HCT116 (cell line): ENCODE results near the gene PRR3. TPM values are rescaled to one million over a fixed set of nuclear protein-coding genes. Genes with fewer than 3 reads are reported as not detected.

Source experiments
- ATAC-seq: fragments of 200-7000 bp; cut with Tn5 transposase; 2 replicates; pipeline ENCODE4 v1.9.1; 2020; ENCODE audit warnings: mild to moderate bottlenecking, moderate library complexity
- BruUV-seq: library from RNA; stranded (reverse); fragments of 400-500 nt; replicated peaks from 2 replicates; lab custom pipeline; 2021; lab: Mats Ljungman, UMichigan
- CTCF ChIA-PET: fragments of 300-600 bp; sonication (Branson Sonifier 250); formaldehyde crosslinking; loops from one replicate; lab custom pipeline; 2021; ENCODE audit warnings: antibody characterized with exemption; lab: Charles Lee
- POLR2A ChIA-PET: fragments of 300-600, 350-600 bp; sonication (Branson Sonifier 250); formaldehyde crosslinking; loops from one replicate; lab custom pipeline; 2021; ENCODE audit warnings: antibody characterized with exemption; lab: Charles Lee
- RAD21 ChIA-PET, 2 experiments: fragments of 300-600 bp; sonication (Branson Sonifier 250); formaldehyde crosslinking; loops; one replicate each; lab custom pipeline; 2023; ENCODE audit warnings: low total read pairs in 2 of 2; ENCODE audit not compliant: uncharacterized antibody in 2 of 2, unreplicated experiment in 2 of 2, low non-redundant PET in 1 of 2; lab: Charles Lee
- DNase-seq: peaks from one replicate; pipeline ENCODE4 v3.0.0-alpha.2; 2010; ENCODE audit warnings: low read depth, low spot score
- H2AFZ ChIP-seq: fragments of 200-600 bp; shearing (Covaris generic), sonication (generic); 2 replicates; pipeline ENCODE4 v1.6.1; 2017; ENCODE audit warnings: low read depth, mixed run types, mixed read lengths, antibody characterized with exemption, low read length; ENCODE audit not compliant: poor library complexity, severe bottlenecking
- H3K27ac ChIP-seq: 2 replicates; pipeline ENCODE4 v1.5.1; 2012; ENCODE audit warnings: low read depth, low read length
- H3K27me3 ChIP-seq: fragments of 200-600 bp; sonication (generic); 2 replicates; pipeline ENCODE4 v1.6.1; 2016; ENCODE audit warnings: mixed run types, low read length, mixed read lengths; ENCODE audit not compliant: insufficient read depth
- H3K36me3 ChIP-seq, 2 experiments: fragments of 200-500 bp in 1 of 2; fragments of 200-600 bp in 1 of 2; sonication (Bioruptor generic) in 1 of 2; sonication (generic) in 1 of 2; 2 replicates each; pipeline versions ENCODE4 v1.5.1 to v1.6.1; 2014 to 2016; ENCODE audit warnings: low read length in 2 of 2, inconsistent platforms in 1 of 2, mixed read lengths in 1 of 2, mixed run types in 1 of 2; ENCODE audit not compliant: insufficient read depth in 2 of 2, control insufficient read depth in 1 of 2
- H3K4me1 ChIP-seq, 2 experiments: fragments of 200-600 bp in 1 of 2; sonication (generic) in 1 of 2; 2 replicates each; pipeline versions ENCODE4 v1.5.1 to v1.6.1; 2012 to 2017; ENCODE audit warnings: low read length in 2 of 2, inconsistent platforms in 1 of 2, mild to moderate bottlenecking in 1 of 2, mixed read lengths in 1 of 2, mixed run types in 1 of 2, moderate library complexity in 1 of 2; ENCODE audit not compliant: insufficient read depth in 2 of 2, control insufficient read depth in 1 of 2
- H3K4me2 ChIP-seq: fragments of 200-600 bp; sonication (generic); 2 replicates; pipeline ENCODE4 v1.6.1; 2017; ENCODE audit warnings: mixed run types, low read length, mixed read lengths
- H3K4me3 ChIP-seq, 2 experiments: fragments of 200-600 bp in 1 of 2; sonication (generic) in 1 of 2; replicated peaks in 1 of 2; 2 replicates each; pipeline ENCODE4 v1.5.1; 2011 to 2016; ENCODE audit warnings: low read length in 2 of 2, control low read depth in 1 of 2, low read depth in 1 of 2, mild to moderate bottlenecking in 1 of 2, mixed read lengths in 1 of 2, mixed run types in 1 of 2
- H3K79me2 ChIP-seq: fragments of 200-600 bp; sonication (generic); 2 replicates; pipeline ENCODE4 v1.6.1; 2017; ENCODE audit warnings: mild to moderate bottlenecking, mixed run types, low read length, moderate library complexity, mixed read lengths; ENCODE audit not compliant: insufficient read depth
- H3K9ac ChIP-seq: fragments of 200-600 bp; sonication (generic); 2 replicates; pipeline ENCODE4 v1.6.1; 2016; ENCODE audit warnings: low read length, mixed read lengths
- H3K9me2 ChIP-seq: fragments of 200-600 bp; sonication (generic), shearing (Covaris generic); 2 replicates; pipeline ENCODE4 v1.6.1; 2017; ENCODE audit warnings: mixed run types, mild to moderate bottlenecking, moderate library complexity; ENCODE audit not compliant: insufficient read depth
- H3K9me3 ChIP-seq, 2 experiments: fragments of 200-500 bp in 1 of 2; fragments of 200-600 bp in 1 of 2; sonication (Bioruptor generic) in 1 of 2; sonication (generic) in 1 of 2; 2 replicates each; pipeline ENCODE4 v1.6.1; 2014 to 2017; ENCODE audit warnings: low read length in 2 of 2, mixed read lengths in 2 of 2, inconsistent platforms in 1 of 2, low read depth in 1 of 2, mild to moderate bottlenecking in 1 of 2, mixed run types in 1 of 2, moderate library complexity in 1 of 2; ENCODE audit not compliant: control insufficient read depth in 1 of 2, insufficient read depth in 1 of 2
- H4K20me1 ChIP-seq: fragments of 200-600 bp; sonication (generic), shearing (Covaris generic); 2 replicates; pipeline ENCODE4 v1.6.1; 2017; ENCODE audit warnings: mixed run types, mild to moderate bottlenecking, moderate library complexity; ENCODE audit not compliant: insufficient read depth
- CEBPB ChIP-seq: IDR thresholded peaks from 2 replicates; pipeline ENCODE4 v1.6.1; 2012; ENCODE audit warnings: low read depth
- EGR1 ChIP-seq: IDR thresholded peaks from 2 replicates; pipeline ENCODE4 v1.6.1; 2012; ENCODE audit warnings: low read depth
- EZH2 ChIP-seq: fragments of 200-600 bp; sonication (generic); IDR thresholded peaks from 2 replicates; pipeline ENCODE4 v1.6.1; 2017; ENCODE audit warnings: antibody characterized with exemption, mixed run types
- EZH2phosphoT487 ChIP-seq: fragments of 200-600 bp; IDR thresholded peaks from 2 replicates; pipeline ENCODE4 v1.6.1; 2018; ENCODE audit warnings: antibody characterized with exemption, borderline replicate concordance
- FOSL1 ChIP-seq: IDR thresholded peaks from 2 replicates; pipeline ENCODE4 v1.6.1; 2012; ENCODE audit warnings: low read depth
- JUND ChIP-seq: IDR thresholded peaks from 2 replicates; pipeline ENCODE4 v1.6.1; 2012
- POLR2AphosphoS5 ChIP-seq: IDR thresholded peaks from 2 replicates; pipeline ENCODE4 v1.6.1; 2011; ENCODE audit warnings: mild to moderate bottlenecking, low read depth, low read length, moderate library complexity
- SIN3A ChIP-seq: IDR thresholded peaks from 2 replicates; pipeline ENCODE4 v1.6.1; 2012; ENCODE audit warnings: low read depth
- SP1 ChIP-seq: IDR thresholded peaks from 2 replicates; pipeline ENCODE4 v1.6.1; 2012; ENCODE audit warnings: low read depth
- SRF ChIP-seq: IDR thresholded peaks from 2 replicates; pipeline ENCODE4 v1.6.1; 2012; ENCODE audit warnings: low read depth
- YY1 ChIP-seq: IDR thresholded peaks from 2 replicates; pipeline ENCODE4 v1.6.1; 2011; ENCODE audit warnings: low read length, low read depth, moderate library complexity, mild to moderate bottlenecking; ENCODE audit not compliant: insufficient replicate concordance; ENCODE audit errors: extremely low read depth
- intact Hi-C: fragments of 100-400 bp; cut with micrococcal nuclease; formaldehyde crosslinking; loops from 2 replicates; pipeline ENCODE4 v1.10.0; 2022
- total RNA-seq: library from RNA; stranded (reverse); gene quantifications from one replicate; pipeline ENCODE4 v1.2.1, GENCODE V29; 2021; ENCODE audit not compliant: unreplicated experiment
- TF ChIP-seq, protein P1 (sequence below): IDR thresholded peaks from 2 replicates; pipeline ENCODE4 v1.6.1; 2012
- TF ChIP-seq, protein P2 (sequence below): IDR thresholded peaks from 2 replicates; pipeline ENCODE4 v1.6.1; 2012
- TF ChIP-seq, protein P3 (sequence below), 3 experiments: fragments of 200-600 bp in 1 of 3; sonication (generic) in 1 of 3; IDR thresholded peaks in 2 of 3; conservative IDR thresholded peaks in 1 of 3; 2 replicates each; pipeline ENCODE4 v1.5.1; 2012 to 2017; ENCODE audit warnings: low read depth in 2 of 3, low read length in 2 of 3, antibody characterized with exemption in 1 of 3, borderline replicate concordance in 1 of 3, control low read depth in 1 of 3, mild to moderate bottlenecking in 1 of 3, mixed read lengths in 1 of 3, mixed run types in 1 of 3, moderate library complexity in 1 of 3; ENCODE audit not compliant: insufficient read depth in 1 of 3
- TF ChIP-seq, protein P4 (sequence below): IDR thresholded peaks from 2 replicates; pipeline ENCODE4 v1.6.1; 2012; ENCODE audit warnings: low read depth
- TF ChIP-seq, protein P5 (sequence below): IDR thresholded peaks from 2 replicates; pipeline ENCODE4 v1.6.1; 2011; ENCODE audit warnings: mild to moderate bottlenecking, low read length, moderate library complexity; ENCODE audit not compliant: insufficient replicate concordance; ENCODE audit errors: extremely low read depth

The PRR3 gene
- total RNA-seq, 1 experiment from 2014 or later: 16.7 TPM

DNA sequence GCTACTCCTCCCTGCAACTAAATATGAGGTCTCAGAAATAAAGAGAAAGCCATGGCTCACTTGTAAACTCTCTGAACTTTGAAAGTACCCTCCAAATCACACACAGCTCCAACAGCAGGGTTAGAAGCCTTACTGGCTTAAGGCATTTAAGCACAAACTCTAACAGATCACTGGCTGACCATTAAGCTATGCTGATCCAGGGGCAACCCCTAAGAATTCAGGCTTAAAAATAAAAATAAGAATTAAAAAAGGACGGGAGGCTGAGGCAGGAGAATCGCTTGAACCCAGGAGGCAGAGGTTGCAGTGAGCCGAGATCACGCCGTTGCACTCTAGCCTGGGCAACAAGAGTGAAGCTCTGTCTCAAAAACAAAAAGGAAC is 45.9 kb upstream of the PRR3 start:
- Histone ChIP-seq H3K9ac (no peak overlapping the region), H3K4me2 (no peak overlapping the region), H3K27ac (no peak overlapping the region), H3K4me1 (peaks cover 4 to 11% of the 10 kb centered on the region in 2 experiments; a peak in 3 of 4 replicates), H3K9me3 (no peaks in the 10 kb centered on the region), H3K27me3 (no peaks in the 10 kb centered on the region), H3K36me3 (no peaks in the 10 kb centered on the region), H3K4me3 (no peak overlapping the region), H3K79me2 (no peaks in the 10 kb centered on the region), H4K20me1 (no peaks in the 10 kb centered on the region), H3K9me2 (no peaks in the 10 kb centered on the region), H2AFZ (no peak overlapping the region)
- TF ChIP-seq EZH2: no peak
- no peak for TF ChIP-seq EGR1
- no peak for TF ChIP-seq POLR2AphosphoS5
- TF ChIP-seq YY1: no peak
- no peak for TF ChIP-seq EZH2phosphoT487
- TF ChIP-seq, protein P1, sequence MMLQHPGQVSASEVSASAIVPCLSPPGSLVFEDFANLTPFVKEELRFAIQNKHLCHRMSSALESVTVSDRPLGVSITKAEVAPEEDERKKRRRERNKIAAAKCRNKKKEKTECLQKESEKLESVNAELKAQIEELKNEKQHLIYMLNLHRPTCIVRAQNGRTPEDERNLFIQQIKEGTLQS: no peak
- no peak for TF ChIP-seq JUND
- no peak for TF ChIP-seq SIN3A
- TF ChIP-seq, protein P2, sequence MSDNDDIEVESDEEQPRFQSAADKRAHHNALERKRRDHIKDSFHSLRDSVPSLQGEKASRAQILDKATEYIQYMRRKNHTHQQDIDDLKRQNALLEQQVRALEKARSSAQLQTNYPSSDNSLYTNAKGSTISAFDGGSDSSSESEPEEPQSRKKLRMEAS: no peak
- no peak for TF ChIP-seq SP1
- TF ChIP-seq, protein P3, sequence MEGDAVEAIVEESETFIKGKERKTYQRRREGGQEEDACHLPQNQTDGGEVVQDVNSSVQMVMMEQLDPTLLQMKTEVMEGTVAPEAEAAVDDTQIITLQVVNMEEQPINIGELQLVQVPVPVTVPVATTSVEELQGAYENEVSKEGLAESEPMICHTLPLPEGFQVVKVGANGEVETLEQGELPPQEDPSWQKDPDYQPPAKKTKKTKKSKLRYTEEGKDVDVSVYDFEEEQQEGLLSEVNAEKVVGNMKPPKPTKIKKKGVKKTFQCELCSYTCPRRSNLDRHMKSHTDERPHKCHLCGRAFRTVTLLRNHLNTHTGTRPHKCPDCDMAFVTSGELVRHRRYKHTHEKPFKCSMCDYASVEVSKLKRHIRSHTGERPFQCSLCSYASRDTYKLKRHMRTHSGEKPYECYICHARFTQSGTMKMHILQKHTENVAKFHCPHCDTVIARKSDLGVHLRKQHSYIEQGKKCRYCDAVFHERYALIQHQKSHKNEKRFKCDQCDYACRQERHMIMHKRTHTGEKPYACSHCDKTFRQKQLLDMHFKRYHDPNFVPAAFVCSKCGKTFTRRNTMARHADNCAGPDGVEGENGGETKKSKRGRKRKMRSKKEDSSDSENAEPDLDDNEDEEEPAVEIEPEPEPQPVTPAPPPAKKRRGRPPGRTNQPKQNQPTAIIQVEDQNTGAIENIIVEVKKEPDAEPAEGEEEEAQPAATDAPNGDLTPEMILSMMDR (IDR thresholded peaks at IDR 0.05 in 2 of 3, conservative IDR thresholded peaks at IDR 0.05 in 1 of 3; ENCODE audit: borderline replicate concordance in 1 of 3, insufficient read depth in 1 of 3, low read depth in 2 of 3, low read length in 2 of 3): no peak
- TF ChIP-seq, protein P4, sequence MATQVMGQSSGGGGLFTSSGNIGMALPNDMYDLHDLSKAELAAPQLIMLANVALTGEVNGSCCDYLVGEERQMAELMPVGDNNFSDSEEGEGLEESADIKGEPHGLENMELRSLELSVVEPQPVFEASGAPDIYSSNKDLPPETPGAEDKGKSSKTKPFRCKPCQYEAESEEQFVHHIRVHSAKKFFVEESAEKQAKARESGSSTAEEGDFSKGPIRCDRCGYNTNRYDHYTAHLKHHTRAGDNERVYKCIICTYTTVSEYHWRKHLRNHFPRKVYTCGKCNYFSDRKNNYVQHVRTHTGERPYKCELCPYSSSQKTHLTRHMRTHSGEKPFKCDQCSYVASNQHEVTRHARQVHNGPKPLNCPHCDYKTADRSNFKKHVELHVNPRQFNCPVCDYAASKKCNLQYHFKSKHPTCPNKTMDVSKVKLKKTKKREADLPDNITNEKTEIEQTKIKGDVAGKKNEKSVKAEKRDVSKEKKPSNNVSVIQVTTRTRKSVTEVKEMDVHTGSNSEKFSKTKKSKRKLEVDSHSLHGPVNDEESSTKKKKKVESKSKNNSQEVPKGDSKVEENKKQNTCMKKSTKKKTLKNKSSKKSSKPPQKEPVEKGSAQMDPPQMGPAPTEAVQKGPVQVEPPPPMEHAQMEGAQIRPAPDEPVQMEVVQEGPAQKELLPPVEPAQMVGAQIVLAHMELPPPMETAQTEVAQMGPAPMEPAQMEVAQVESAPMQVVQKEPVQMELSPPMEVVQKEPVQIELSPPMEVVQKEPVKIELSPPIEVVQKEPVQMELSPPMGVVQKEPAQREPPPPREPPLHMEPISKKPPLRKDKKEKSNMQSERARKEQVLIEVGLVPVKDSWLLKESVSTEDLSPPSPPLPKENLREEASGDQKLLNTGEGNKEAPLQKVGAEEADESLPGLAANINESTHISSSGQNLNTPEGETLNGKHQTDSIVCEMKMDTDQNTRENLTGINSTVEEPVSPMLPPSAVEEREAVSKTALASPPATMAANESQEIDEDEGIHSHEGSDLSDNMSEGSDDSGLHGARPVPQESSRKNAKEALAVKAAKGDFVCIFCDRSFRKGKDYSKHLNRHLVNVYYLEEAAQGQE: no peak
- no peak for TF ChIP-seq SRF
- no peak for TF ChIP-seq FOSL1
- no peak for TF ChIP-seq CEBPB
- TF ChIP-seq, protein P5, sequence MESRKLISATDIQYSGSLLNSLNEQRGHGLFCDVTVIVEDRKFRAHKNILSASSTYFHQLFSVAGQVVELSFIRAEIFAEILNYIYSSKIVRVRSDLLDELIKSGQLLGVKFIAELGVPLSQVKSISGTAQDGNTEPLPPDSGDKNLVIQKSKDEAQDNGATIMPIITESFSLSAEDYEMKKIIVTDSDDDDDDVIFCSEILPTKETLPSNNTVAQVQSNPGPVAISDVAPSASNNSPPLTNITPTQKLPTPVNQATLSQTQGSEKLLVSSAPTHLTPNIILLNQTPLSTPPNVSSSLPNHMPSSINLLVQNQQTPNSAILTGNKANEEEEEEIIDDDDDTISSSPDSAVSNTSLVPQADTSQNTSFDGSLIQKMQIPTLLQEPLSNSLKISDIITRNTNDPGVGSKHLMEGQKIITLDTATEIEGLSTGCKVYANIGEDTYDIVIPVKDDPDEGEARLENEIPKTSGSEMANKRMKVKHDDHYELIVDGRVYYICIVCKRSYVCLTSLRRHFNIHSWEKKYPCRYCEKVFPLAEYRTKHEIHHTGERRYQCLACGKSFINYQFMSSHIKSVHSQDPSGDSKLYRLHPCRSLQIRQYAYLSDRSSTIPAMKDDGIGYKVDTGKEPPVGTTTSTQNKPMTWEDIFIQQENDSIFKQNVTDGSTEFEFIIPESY: no peak
- DNase-seq (no peak), ATAC-seq (no peak)
- intact Hi-C loops: no loop called here
- RAD21 ChIA-PET: no interaction called here
- CTCF ChIA-PET: interaction anchor here (0.5 kb wide), 1 partner anchor 28 kb away, joined by 3 read pairs; no protein-coding TSS in a partner anchor
- BruUV-seq: no TSS peak
- POLR2A ChIA-PET: no interaction called here
